Sigmoid colon (tissue), 4 donors: Measurements from ENCODE around the gene STAMBPL1.

Experiments used
- POLR2A ChIP-seq, 2 donors: fragments of 450-650 bp; IDR thresholded peaks; one replicate each; pipeline ENCODE4 v1.6.1; 2016; ENCODE audit warnings: antibody characterized with exemption in 2 of 2, mild to moderate bottlenecking in 2 of 2, moderate library complexity in 2 of 2
- POLR2AphosphoS5 ChIP-seq, 4 donors: sonication (generic); formaldehyde crosslinking; IDR thresholded peaks; one replicate each; pipeline ENCODE4 v1.6.1; 2017; ENCODE audit warnings: antibody characterized with exemption in 4 of 4
- TF ChIP-seq, protein P1 (sequence below), 4 experiments: fragments of 450-650 bp in 3 of 4; fragments of 200-600 bp in 1 of 4; IDR thresholded peaks; one replicate each; pipeline ENCODE4 v1.5.1; 2016 to 2019; ENCODE audit warnings: antibody characterized with exemption in 4 of 4, mild to moderate bottlenecking in 3 of 4, moderate library complexity in 2 of 4

- TF ChIP-seq, protein P1, sequence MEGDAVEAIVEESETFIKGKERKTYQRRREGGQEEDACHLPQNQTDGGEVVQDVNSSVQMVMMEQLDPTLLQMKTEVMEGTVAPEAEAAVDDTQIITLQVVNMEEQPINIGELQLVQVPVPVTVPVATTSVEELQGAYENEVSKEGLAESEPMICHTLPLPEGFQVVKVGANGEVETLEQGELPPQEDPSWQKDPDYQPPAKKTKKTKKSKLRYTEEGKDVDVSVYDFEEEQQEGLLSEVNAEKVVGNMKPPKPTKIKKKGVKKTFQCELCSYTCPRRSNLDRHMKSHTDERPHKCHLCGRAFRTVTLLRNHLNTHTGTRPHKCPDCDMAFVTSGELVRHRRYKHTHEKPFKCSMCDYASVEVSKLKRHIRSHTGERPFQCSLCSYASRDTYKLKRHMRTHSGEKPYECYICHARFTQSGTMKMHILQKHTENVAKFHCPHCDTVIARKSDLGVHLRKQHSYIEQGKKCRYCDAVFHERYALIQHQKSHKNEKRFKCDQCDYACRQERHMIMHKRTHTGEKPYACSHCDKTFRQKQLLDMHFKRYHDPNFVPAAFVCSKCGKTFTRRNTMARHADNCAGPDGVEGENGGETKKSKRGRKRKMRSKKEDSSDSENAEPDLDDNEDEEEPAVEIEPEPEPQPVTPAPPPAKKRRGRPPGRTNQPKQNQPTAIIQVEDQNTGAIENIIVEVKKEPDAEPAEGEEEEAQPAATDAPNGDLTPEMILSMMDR (IDR thresholded peaks at IDR 0.05) = no peak
- no peak for TF ChIP-seq POLR2AphosphoS5 (IDR thresholded peaks at IDR 0.05)
- no peak for TF ChIP-seq POLR2A (IDR thresholded peaks at IDR 0.05)
These were observed 48.3 kb upstream of the STAMBPL1 start for GRCh38 chr10:88831709-88832108.
